Stimulated activated CD4-positive, alpha-beta T cell treated with anti-CD3 and anti-CD28 coated beads, Interleukin-15, amount 100 ng/mL, for 24 hours (primary cell): ENCODE results near the gene CELA2A.
"Not testable (repeated sequence)": the region's sequence is repeated elsewhere in the genome, so short reads cannot be mapped to it uniquely, and the experiment has no call there.

Source experiments
- DNase-seq: peaks from one replicate; pipeline ENCODE4 v3.0.0-alpha.2; 2020

Gene CELA2A

DNA sequence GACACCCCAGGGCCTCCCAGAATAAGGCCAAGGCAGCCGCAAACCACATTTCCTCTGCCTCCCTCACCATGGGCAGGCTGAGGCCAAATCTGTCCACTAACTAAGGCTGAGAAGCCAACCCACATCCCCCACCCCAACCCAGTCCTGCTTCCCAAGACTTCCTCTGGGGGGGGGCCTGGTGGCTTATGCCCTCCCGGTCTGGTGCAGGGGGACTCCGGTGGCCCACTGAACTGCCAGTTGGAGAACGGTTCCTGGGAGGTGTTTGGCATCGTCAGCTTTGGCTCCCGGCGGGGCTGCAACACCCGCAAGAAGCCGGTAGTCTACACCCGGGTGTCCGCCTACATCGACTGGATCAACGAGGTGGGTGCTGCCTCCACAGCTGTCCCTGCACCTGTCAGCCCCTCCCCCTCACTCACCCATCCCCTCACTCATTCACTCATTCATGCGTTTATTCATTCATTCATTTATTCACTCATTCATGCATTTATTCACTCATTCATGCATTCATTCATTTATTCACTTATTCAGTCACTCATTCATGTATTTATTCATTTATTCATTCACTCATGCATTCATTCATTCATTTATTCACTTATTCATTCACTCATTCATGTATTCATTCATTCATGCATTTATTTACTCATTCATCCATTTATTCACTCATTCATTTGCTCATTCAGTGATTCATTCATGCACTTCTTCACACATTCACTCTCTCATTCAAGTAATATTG, 11.0 kb upstream of the CELA2A start:
- no peak for DNase-seq

DNA sequence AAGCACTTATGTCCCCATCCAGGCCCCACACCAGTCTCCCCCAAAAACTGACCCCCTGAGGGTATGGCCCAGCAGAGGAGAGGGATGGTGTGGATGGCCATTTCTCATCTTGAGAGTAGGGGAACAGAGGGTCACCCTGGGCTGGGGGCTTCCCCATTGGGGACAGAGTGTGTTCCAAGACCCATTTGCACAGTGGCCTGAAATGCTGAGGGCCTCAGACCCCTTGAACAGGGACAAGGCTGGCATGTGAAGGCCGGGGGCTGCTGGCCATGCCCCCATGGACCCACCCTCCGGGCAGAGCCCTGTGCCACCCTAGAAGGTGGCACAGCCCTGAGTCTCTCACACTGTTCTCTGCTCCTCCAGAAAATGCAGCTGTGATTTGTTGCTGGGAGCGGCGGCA, 10.3 kb upstream of the CELA2A start:
- no peak for DNase-seq

DNA sequence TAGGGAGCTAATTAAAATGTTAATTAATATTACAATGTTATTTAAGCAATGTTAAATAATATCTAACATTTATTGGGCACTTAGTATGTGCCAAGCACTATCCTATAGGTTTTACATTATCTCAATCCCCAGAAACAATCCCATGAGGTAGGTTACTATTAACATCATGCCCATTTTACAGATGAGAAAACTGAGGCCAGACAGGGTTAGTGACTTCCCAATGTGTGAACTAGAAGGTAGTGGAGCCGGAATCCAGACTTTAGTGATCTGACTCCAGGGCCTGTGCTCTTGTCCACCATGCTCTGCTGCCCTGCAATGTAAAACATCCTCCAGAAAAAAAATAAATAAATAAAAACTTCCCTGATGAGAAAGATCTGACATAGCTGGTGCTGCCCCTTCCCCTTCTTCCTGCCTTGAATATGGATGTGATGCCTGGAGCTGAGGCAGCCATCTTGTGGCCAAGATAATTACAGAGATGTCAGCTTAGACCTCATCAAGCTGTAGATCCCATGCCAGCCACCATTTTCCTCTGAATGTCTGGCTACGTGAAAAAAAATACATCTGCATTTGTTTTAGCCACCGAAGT, 7.6 kb upstream of the CELA2A start:
- DNase-seq = no peak

DNA sequence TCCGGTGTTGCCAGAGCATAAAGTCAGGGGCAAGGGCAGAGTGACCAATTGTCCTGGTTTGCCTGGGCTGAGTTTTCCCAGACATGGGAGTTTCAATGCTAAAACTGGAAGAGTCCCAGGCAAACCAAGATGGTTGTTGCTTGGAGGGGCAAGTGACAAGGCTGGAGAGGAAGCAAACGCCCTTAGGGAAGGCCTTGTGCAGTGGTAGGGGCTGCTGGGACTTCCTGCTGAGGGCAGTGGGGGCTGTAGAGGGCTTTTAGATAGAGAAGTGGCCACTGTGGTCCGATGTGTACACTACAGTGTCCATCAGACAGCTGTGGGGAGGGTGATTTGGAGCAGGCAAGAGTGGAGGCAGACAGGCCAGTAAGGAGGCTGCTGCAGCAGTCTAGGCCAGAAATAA, 7.0 kb upstream of the CELA2A start:
- no peak for DNase-seq

DNA sequence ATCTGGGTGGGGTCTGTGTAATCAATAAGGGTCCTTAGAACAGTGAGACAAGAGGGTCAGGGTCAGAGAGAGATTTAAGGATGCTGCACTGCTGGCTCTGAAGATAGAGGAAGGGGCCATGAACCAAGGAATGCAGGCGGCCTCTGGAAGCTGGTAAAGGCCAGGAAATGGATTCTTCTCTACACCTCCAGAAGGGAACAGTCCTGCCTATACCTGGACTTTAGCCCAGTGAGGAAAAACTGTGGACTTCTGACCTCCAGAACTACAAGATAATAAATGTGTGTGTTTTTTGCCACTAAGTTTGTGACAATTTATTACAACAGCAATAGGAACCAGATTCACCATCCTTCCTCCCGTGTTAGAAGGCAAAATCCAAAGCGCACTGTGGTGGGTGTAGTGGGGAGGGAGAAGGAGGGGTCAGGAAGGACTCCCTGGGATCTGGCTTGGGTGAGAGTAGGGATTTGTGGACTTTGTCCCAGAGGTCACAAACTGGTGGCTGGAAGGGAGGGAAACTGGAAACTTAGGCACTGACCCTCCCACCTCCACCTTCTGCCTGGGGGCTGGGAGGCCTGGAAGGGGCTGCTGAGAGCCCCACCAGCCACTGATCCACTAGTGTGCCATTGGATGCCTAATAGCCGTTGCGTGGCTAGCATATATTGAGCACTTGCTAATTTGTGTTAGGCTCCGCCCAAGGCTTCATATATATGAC, 5.4 kb upstream of the CELA2A start:
- DNase-seq = no peak

DNA sequence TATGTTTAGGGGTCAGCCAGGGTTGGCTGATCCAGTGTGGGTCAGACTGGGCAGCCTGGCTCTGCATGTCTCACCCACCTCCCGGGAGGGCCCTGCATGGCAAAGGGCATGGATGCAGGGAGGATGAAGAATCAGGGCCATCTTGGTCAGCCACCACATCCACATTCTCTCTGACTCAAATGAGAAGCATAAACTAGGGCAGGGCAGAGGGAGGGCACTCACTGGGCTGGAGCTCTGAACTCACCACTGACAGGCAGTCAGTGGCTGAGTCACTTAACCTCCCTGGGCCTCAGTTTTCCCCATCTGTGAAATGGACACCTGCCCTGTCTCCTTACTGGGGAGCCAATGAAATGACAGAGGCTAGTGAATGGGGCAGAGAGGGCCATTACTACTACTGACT, 4.3 kb upstream of the CELA2A start:
- DNase-seq = no peak

DNA sequence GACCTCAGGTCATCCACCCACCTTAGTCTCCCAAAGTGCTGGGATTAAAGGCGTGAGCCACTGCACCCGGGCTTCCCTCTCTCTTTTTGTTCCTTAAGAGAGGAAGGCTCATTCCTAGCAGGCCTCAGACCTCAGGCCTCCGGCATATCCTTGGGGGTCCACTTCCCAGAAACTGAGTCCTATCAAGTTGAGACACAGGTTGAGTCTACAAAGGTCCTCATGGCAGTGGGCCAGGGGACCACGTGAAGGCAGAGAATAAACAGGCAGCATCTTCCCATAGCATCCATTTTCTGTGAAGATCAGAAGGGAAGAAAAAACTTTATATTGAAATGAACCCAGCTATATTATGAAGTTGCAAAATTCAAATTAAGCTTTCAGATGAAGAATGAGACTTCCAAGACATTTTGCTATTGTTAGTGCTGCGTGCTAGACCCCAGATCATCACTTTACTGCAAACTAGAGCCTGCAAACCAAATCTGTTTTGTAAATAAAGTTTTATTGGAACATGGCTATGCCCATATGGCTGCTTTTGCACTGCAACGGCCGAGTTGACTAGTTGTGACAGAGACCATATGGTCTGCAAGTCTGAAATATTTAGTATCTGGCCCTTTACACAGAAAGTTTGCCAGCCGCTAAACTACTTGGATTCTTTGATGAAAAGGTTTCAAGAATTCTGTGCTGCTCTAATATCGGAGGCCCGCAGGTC, 3.5 kb upstream of the CELA2A start:
- DNase-seq = no peak

DNA sequence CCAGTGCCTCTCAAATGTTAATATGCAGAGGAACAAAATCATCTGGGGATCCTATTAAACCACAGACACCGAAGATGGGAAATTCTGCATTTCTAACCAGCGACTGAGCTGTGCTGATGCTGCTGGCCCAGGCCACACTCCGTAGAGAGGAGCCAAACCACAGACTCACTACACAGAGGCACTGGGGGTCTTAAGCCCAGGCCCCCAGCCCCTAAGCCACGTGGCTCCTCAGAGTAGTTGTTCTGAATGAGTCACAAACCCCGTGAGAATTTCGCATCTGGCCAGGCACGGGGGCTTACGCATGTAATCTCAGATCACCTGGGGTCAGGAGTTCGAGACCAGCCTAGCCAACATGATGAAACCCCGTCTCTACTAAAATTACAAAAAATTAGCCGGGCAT, 2.8 kb upstream of the CELA2A start:
- DNase-seq = no peak

DNA sequence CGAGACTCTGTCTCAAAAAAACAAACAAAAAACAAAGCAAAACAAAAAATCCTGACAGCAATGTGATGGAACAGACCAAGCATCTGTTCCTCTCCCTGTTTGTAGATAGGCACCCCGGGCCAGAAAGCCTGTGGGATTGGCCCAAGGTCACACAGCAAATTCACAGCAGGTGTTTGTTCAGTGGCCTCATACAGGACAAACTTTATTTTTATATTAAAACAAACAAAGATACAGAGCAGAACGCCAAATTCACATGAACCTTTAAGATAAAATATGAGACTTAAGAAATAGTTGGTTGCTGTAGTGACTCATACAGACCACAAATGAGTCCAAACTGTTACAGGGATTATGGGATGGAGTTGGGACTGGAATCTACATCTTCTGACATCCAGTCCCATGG, 2.3 kb upstream of the CELA2A start:
- no peak for DNase-seq

DNA sequence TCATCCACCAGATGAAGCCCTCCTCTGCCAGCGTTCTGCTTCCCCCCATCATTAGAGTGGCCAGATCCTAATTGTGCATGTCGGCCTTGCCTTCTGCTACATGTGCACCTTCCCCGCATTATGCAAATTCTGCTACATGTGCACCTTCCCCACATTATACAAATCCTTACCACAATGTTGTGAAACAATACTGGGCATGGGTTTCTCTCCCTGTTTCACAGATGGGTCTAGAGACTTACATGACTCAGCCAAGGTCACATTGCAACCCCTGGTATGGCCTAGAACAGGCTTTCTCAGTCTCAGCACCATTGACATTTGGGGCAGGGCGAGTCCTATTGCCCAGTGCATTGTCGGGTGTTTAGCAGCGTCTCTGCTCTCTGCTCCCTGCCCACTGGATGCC, 1.0 kb upstream of the CELA2A start:
- DNase-seq = no peak

DNA sequence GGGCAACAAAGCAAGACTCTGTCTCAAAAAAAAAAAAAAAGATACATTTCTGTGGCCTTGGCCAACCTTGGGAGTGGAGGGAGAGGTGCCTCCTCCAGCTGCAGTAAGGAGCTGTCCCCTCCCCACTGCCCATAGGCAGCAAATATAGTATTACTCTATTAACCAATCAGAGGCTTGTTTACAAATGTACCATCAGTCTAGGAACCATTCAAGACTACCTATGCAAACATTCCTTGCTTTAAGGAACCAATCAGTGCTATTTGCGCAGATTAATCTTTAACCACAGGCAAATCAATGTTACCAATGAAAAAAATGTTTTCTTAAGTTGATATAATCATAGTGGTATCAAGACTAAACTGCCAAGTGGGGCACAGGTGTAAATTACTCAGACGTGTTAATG, 1.1 kb downstream of the CELA2A start:
- no peak for DNase-seq

DNA sequence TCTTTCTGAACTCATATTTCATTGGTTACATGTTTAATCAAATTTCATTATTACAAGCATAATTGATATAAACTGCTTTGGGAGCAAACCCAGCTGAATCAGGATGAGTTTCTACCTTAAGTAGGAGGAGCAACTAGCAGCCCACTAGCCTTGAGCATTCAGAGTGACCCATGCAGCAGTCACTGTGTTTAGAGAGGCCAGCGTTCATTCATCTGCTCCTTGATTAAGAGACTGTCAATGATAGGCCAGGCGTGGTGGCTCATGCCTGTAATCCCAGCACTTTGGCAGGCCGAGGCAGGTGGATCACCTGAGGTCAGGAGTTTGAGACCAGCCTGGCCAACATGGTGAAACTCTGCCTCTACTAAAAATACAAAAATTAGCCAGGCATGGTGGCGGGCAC, 1.9 kb downstream of the CELA2A start:
- DNase-seq = not testable (repeated sequence)

DNA sequence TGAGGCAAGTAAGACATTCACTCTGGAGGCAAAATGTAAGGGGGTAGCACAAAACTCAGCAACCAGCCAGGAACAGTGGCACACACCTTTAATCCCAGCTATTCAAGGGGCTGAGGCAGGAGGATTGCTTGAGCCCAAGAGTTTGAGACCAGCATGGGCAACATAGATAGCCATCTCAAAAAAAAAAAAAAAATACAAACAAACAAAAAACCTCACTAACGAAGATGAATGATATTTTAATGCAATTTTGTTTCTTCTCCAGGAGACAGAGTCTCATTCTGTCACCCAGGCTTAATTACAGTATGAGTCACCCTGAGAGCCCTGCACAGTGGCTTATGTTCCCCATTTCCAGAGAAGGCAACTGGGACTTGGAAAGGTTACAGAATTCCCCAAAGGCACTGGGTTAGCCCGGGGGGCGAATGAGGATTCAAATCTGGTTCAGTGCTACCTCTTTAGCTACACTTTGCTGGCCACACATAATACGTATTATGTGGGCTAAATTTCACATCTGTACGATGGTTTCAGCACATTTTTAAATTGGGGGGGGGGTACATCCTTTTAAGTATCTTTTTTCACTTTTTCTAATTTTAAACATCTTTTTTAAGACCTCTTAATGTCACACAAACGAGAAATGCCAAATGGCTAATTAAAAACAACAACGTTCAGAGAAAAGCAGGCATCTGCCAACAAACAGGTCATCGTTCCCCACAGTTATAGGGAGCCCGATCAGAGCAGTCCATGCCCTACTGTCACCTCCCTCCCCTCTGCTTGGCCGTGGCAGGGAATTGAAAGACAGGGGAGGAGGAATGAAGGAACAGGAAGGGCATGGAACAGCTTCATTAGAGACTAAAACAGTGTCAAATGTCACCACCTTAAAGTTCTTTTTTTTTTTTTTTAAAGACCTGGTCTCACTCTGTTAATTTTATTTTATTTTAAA, 3.5 kb downstream of the CELA2A start:
- no peak for DNase-seq

DNA sequence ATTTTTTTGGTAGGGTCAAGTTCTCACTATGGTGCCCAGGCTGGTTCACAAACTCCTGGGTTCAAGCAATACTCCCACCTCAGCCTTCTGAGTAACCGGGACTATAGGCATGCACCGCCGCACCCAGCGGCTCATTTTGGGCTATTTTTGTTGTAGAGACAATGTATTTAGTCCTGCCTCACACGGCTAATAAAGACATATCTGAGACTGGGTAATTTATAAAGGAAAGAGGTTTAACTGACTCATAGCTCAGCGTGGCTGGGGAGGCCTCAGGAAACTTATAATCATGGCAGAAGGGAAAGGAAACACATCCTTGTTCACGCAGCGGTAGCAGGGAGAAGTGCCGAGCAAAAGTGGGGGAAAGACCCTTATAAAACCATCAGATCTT, 4.2 kb downstream of the CELA2A start:
- no peak for DNase-seq

DNA sequence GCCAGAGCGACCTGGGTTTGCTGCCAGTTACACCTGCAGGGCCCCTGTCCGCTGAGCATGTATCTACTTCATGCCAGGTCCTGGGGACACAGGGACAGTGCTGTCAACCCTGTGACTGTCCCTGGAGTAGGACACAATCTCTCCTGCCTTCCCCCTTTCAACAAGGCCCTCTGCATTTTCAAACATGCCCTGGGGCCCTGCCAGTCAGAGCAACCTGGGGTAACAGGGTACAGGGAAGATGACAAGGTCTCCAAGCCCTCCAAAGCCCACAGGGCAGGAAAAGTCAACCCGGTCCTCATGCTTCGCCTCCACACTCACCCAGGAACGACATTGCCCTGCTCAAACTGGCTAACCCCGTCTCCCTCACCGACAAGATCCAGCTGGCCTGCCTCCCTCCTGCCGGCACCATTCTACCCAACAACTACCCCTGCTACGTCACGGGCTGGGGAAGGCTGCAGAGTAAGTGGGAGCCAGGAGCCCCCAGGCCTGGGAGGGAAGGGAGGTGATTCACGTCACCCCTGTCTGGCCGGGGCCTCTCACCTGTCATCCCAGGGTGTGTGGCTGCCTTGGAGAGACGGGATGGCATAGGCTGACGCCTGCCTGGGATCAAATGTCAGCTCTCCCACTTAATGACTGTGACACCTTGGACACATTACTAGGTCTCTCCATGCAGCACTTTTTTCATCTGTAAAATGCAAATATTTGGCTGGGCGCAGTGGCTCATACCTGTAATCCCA, 6.7 kb downstream of the CELA2A start:
- DNase-seq = not testable (repeated sequence)

DNA sequence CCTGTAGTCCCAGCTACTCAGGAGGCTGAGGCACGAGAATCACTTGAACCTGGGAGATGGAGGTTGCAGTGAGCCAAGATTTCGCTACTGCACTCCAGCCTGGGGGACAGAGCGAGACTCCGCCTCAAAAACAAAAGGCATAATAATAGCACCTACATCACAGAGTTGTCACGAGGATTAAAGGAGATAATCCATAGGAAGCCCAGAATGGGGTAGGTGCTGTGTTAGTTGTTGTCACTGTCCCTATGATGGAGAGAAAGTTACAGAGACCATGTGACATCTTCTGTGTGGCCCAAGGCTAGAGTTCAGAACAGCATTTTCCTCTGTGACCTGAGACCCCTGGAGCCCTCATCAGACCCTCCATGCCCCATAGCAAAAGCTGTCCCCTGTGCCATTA, 7.4 kb downstream of the CELA2A start:
- not testable (repeated sequence) for DNase-seq

DNA sequence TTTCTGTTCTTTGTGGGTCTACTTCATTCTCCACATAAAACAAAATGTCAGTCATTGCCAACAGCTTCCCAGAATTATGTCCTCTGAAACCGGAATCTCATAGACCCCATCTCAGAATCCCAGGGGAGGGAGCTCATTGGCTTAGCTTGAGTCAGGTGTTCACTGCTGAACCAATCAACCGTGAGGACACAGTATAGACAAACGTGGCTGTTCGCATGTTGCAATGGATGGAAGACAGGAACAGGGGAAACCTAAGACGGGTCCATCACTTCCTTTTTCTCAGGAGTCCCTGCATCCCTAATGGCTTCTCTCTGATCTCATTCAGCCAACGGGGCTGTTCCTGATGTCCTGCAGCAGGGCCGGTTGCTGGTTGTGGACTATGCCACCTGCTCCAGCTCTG, 9.1 kb downstream of the CELA2A start:
- no peak for DNase-seq

DNA sequence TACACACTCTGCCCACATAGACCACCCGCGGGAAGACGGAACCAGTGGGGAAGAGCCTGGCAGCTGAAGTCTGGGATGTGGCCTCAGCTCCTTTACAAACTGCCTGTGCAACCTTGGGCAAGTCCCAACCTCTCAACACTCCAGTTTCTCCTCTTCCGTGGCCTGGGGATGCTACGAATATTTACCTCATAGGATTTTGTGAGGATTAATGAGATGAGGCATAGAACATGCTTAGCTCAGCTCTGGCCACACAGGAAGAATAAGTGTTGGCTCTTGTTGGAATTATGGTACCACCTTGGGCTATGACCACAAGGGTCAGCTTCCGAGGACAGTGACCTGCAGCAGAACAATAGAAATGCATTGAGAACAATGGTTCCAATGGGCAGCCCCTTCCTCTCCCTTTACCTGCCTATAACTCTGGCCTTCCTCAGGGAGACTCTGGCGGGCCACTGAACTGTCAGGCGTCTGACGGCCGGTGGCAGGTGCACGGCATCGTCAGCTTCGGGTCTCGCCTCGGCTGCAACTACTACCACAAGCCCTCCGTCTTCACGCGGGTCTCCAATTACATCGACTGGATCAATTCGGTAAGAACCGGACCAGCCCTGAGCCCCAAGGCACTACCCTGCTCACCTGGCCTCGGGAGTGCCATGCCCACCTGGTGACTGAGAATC, 10.6 kb downstream of the CELA2A start:
- DNase-seq = not testable (repeated sequence)

DNA sequence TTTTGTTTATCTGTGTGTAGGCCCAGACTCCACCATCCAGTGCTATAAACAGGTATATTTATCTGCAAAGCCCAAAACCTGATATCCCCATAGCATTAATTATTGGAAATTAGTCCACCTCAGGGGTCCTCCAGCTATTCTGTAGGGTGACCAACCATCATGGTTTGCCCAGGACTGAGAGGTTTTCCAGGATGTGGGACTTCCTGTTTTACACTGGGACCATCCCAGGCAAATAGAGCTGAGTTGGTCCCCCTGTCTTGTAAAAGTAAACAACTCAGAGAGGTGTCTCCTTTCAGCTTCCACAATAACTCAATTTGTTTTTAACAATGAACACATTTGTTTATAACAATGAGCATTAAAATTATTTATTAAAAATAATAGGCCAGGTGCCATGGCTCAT, 11.6 kb downstream of the CELA2A start:
- DNase-seq = no peak

DNA sequence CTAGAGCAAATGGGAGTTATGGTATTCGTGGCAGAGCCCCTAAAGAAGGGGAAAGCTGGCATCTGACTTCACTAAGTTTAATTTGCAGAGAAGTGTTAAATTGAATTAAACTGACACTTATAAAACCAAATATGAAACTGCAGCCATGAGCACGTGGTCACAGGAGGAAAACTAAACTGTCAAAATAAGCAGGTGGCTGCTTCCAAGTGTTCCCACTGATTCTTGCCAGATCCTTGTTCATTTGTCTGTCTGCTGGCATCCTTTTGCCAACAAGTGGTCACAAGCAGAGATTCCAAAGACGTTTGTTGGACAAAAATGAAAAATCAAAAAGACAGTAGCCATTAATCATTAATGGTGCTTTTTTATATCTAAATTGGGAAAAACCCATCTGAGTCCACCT, 12.8 kb downstream of the CELA2A start:
- DNase-seq = no peak

DNA sequence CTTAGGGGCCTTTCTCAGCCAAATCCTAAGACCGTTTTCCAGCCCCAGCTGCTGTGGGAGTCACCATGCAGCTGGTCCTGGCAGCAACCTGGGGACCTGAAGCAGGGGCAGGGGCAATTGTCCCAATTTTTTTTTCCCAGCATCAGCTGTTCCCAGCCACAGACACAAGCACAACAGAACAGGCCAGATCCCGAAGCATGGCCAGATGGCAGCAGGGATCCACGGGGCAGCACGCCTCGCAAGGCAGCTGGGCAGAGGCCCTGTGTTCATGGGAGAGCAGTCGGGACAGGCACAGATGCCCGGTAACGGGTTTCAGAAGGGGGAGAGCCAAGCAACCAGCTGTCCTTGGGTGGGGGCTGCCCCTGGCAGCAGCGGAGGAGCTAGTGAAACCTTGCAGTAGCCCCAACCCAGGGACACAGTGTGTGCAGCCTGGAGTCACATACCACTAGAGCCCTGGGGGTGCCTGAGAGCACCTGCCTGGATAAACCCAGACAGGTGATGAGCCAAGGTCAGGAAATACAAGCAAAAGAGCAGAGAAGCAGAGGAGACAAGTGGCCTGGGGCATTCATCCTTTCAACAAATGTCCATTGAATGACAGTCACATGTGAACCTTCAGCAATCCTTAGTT, 13.4 kb downstream of the CELA2A start:
- not testable (repeated sequence) for DNase-seq
